MM.1S (cell line): ENCODE results near the gene CLNK.

Source experiments
- CTCF ChIP-seq: fragments of 300-600 bp; sonication (generic); IDR thresholded peaks from 2 replicates; pipeline ENCODE4 v1.5.1; 2016; ENCODE audit warnings: antibody characterized with exemption, low read length, mixed read lengths
- EZH2 ChIP-seq: fragments of 300-600 bp; sonication (generic); optimal IDR thresholded peaks from 2 replicates; pipeline ENCODE3; 2017; ENCODE audit warnings: low read depth, mild to moderate bottlenecking, antibody characterized with exemption, low read length, mixed read lengths

DNA sequence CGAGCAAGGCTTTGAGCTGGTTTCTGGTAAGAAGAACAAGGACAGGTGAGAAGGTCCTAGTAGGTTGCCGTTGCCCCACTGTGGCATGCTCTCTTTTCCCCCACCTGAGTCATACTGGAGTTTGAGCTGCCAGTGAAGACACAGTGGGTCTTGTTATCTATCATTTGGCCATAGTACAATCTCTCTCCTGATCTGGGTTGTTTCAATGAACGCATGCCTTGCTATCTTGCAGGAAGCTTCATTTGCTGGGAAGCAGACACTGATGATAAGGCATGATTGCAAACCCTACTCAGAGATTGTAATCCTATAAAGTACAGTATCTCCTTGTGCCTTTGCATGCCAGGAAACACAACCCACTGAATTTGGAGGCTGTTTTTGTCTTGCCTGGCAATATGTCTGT is 77.4 kb downstream of the CLNK start:
- TF ChIP-seq CTCF (no peak), EZH2 (no peak)
